AG09319 (cell line): ENCODE measurements around the gene CSAD.
"Not testable (repeated sequence)": the region's sequence is repeated elsewhere in the genome, so short reads cannot be mapped to it uniquely, and the experiment has no call there.

ENCODE experiments used
- DNase-seq: peaks from one replicate; pipeline ENCODE4 v3.0.0-alpha.2; 2010; ENCODE audit warnings: low read depth; ENCODE audit errors: extremely low read depth
- CTCF ChIP-seq: IDR thresholded peaks from 2 replicates; pipeline ENCODE4 v1.5.1; 2011; ENCODE audit warnings: low read depth, mild to moderate bottlenecking, inconsistent platforms, low read length, moderate library complexity

The CSAD gene

GRCh38 chr12:53181935-53182334 lies 1.2 kb upstream of the CSAD start:
- no peak for TF ChIP-seq CTCF
- DNase-seq: no peak

GRCh38 chr12:53180931-53181645 lies 363 bp upstream of the CSAD start:
- no peak for DNase-seq
- no peak for TF ChIP-seq CTCF

GRCh38 chr12:53179687-53180219 lies 972 bp downstream of the CSAD start:
- no peak for DNase-seq
- TF ChIP-seq CTCF: no peak

GRCh38 chr12:53178803-53179202 lies 1.9 kb downstream of the CSAD start:
- DNase-seq: not testable (repeated sequence)

GRCh38 chr12:53177447-53177846 lies 3.3 kb downstream of the CSAD start:
- DNase-seq: not testable (repeated sequence)

GRCh38 chr12:53176750-53177149 lies 4.0 kb downstream of the CSAD start:
- TF ChIP-seq CTCF: no peak

GRCh38 chr12:53174881-53175491 lies 5.7 kb downstream of the CSAD start:
- peak; percentile 41 for TF ChIP-seq CTCF
- DNase-seq: no peak

More at GRCh38 chr12:53176750-53177149, 4.0 kb downstream of the CSAD start:
- no peak for DNase-seq

- no peak for DNase-seq
- TF ChIP-seq CTCF: no peak
Measured at GRCh38 chr12:53173085-53173715, 7.5 kb downstream of the CSAD start.
